Left ventricle myocardium inferior (tissue), 1 donor: ENCODE data around the gene SYT10. TPM values are rescaled to one million over a fixed set of nuclear protein-coding genes. Genes with fewer than 3 reads are reported as not detected.

Experiments
- DNase-seq: peaks from one replicate; pipeline ENCODE4 v3.0.0-alpha.2; 2020
- H3K27ac ChIP-seq: fragments of 200-600 bp; replicated peaks from 2 replicates; pipeline ENCODE4 v1.8.0; 2021
- H3K27me3 ChIP-seq: fragments of 200-600 bp; 2 replicates; pipeline ENCODE4 v1.8.0; 2021; ENCODE audit warnings: low read depth
- H3K36me3 ChIP-seq: fragments of 200-600 bp; 2 replicates; pipeline ENCODE4 v1.8.0; 2021
- H3K4me1 ChIP-seq: fragments of 200-600 bp; 2 replicates; pipeline ENCODE4 v1.8.0; 2021
- H3K4me3 ChIP-seq: fragments of 200-600 bp; 2 replicates; pipeline ENCODE4 v1.8.0; 2021; ENCODE audit warnings: mild to moderate bottlenecking, moderate library complexity
- H3K9me3 ChIP-seq: fragments of 200-600 bp; replicated peaks from 2 replicates; pipeline ENCODE4 v1.8.0; 2021
- intact Hi-C: fragments of 100-400 bp; cut with micrococcal nuclease; formaldehyde crosslinking; loops from one replicate; pipeline ENCODE4 v1.11.0; 2022
- total RNA-seq: library from RNA; stranded (reverse); fragmentation: NEBNext Ultra II Directional; extraction: Animal tissue kit (Norgen Biotek cat#: 25700); gene quantifications from one replicate; pipeline ENCODE4 v1.2.1, GENCODE V29; 2021
- TF ChIP-seq, protein P1 (sequence below): fragments of 200-600 bp; IDR thresholded peaks from 2 replicates; pipeline ENCODE4 v1.8.0; 2021; ENCODE audit warnings: antibody characterized with exemption, mild to moderate bottlenecking, borderline replicate concordance
- donor health status: DM: no; HTN: yes; CAD: no; lungs with severe emphysema.

SYT10 gene
- total RNA-seq, 1 donor from 2014 or later: not detected

DNA sequence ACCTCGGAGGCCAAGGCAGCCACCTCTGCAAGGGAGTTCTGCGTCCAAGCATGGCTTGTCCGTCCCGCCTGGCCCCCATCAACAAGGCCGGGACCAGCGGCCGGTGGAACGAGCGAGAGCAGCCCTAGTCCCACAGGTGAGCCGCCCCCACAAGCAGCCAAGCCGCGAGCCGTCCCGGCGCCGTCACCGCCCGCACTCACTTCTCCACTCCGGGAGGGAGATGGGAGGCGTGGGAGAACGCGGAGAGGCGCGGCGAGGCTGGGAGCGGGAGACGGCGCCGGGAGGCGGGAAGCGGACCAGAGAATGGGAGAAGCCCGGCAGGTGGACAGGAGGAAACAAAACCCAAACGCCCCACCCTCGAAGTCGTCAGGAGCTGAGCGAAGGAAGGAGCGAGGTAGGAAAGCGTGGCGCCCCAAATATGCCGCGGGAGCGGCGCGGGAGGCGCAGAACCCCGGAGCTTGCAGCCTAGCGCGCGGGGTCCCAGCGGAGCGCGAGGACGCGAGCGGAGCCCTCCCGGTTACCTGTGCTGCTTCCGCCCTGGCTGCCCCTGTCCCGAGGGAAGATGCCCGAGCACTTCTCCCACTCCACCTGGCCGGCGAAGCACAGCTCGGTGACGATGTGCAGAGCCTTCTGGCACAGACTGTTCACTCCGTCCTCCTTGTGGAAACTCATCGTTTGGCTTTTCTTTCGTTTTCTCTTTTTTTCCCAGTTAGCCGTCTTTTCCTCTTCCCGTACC, 600 bp downstream of the SYT10 start:
- TF ChIP-seq, protein P1, sequence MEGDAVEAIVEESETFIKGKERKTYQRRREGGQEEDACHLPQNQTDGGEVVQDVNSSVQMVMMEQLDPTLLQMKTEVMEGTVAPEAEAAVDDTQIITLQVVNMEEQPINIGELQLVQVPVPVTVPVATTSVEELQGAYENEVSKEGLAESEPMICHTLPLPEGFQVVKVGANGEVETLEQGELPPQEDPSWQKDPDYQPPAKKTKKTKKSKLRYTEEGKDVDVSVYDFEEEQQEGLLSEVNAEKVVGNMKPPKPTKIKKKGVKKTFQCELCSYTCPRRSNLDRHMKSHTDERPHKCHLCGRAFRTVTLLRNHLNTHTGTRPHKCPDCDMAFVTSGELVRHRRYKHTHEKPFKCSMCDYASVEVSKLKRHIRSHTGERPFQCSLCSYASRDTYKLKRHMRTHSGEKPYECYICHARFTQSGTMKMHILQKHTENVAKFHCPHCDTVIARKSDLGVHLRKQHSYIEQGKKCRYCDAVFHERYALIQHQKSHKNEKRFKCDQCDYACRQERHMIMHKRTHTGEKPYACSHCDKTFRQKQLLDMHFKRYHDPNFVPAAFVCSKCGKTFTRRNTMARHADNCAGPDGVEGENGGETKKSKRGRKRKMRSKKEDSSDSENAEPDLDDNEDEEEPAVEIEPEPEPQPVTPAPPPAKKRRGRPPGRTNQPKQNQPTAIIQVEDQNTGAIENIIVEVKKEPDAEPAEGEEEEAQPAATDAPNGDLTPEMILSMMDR: no peak
- Histone ChIP-seq H3K36me3 (no peaks in the 10 kb centered on the region), H3K27ac (no peak overlapping the region), H3K9me3 (no peaks in the 10 kb centered on the region), H3K27me3 (peaks cover 71% of the 10 kb centered on the region), H3K4me3 (peak overlapping the region; percentile 65), H3K4me1 (peaks cover 14% of the 10 kb centered on the region)
- no peak for DNase-seq
- intact Hi-C loops: no loop called here

DNA sequence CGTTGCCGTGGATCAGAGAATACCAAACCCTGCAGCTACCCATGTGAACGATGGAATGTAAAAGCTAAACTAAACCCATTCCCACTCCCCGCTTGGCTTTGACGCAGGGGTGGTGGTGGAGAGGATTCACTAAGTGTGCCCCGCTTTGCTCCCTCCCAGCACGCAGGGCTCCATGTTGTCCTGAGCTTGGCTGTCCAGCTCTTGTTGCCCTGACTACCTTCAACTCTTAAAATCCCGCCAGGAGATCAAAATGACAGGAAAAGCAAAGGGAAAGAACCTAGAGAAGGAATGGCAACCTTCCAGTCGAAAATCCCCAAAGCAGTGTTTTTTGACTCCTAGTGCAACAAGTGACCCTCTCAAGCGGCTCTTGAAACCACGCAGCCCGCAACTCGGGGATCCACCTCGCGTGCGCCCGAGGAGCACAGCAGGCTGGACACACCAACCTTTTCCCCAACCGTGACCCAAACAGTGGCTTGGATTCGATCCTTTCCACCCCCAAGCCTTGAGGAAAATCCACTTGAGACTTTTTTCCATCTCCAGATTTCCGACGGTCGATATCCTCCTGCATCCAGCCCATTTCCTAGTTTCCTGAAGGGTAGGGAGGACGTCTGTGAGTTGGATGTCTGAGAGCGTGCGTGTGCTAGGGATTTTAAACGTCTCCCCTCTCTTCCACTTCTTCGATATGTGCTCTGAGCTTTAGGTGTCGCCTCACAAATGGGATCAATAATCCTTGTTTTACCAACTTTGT, 1.4 kb downstream of the SYT10 start:
- Histone ChIP-seq H3K27me3 (peaks cover 67% of the 10 kb centered on the region), H3K27ac (no peak overlapping the region), H3K4me1 (peaks cover 14% of the 10 kb centered on the region), H3K36me3 (no peaks in the 10 kb centered on the region), H3K4me3 (peak overlapping the region; percentile 65), H3K9me3 (no peaks in the 10 kb centered on the region)
- intact Hi-C loops: no loop called here
- TF ChIP-seq, protein P1: no peak
- DNase-seq: no peak

DNA sequence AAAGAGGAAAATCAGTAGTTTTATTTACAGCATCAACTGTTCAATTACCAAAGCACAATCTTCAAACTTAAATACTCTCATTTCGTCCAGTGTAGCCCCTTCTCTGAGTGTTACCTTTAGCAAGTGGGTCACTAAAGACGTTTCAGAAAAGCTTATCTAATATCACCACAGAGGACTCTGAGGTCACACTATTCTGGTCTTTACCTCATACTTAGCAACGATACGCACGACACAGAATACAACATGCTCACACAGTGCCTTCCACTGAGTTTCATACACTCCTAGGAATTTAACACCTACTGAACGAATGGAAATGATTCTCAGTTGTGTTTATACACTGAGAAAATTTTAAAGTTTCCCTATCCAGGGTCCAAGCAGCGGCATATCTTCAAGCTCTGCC, 2.0 kb downstream of the SYT10 start:
- H3K36me3 ChIP-seq: no peaks in the 10 kb centered on the region
- no peak overlapping the region for H3K4me3 ChIP-seq
- H3K27me3 ChIP-seq: peaks cover 62% of the 10 kb centered on the region
- DNase-seq: no peak
- H3K4me1 ChIP-seq: peaks cover 14% of the 10 kb centered on the region
- no peaks in the 10 kb centered on the region for H3K9me3 ChIP-seq
- intact Hi-C loops: no loop called here
- H3K27ac ChIP-seq: no peak overlapping the region
- TF ChIP-seq, protein P1: no peak

DNA sequence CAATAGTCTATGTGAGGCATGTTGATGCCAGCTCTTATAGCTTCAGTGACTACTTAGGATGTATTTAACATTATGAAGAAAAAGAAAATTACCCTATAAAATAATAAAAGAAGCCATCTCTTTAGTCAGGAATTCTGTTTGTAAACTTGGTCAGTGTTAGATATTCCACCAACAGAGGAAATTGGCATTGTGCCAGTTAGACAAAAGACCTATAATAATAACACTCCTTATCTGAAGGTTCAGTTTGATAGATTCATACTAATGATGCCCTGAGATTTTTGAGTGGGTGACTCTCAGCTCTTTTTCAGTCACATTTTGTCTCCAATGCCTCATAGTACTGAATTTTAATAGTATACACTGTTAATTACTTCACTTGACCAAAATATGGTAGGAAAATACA, 6.6 kb downstream of the SYT10 start:
- TF ChIP-seq, protein P1: no peak
- Histone ChIP-seq H3K27me3 (peaks cover 22% of the 10 kb centered on the region), H3K36me3 (no peaks in the 10 kb centered on the region), H3K4me3 (no peak overlapping the region), H3K27ac (no peak overlapping the region), H3K9me3 (no peaks in the 10 kb centered on the region), H3K4me1 (no peaks in the 10 kb centered on the region)
- intact Hi-C loops: no loop called here
- no peak for DNase-seq

DNA sequence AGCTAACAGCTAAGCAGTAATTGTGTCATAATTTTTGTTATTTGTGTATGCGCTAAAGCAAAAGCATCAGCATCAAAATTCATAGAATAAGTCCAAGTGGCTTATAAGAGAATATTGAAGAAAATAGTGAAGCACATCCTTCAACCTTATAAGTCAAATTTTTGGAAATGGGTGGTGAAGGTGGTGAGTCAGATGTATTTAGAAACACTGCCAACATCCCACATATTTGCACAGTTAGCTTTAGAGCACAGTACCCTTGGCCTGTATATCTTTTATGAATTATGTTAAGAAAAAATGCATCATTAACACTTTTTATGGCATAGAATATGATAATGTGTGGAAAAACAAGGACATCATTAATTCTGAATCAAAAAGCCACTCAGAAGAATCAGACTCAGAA, 8.0 kb downstream of the SYT10 start:
- TF ChIP-seq, protein P1: no peak
- no peak overlapping the region for H3K4me3 ChIP-seq
- H3K9me3 ChIP-seq: no peaks in the 10 kb centered on the region
- peaks cover 9% of the 10 kb centered on the region for H3K27me3 ChIP-seq
- DNase-seq: no peak
- H3K4me1 ChIP-seq: no peaks in the 10 kb centered on the region
- H3K27ac ChIP-seq: no peak overlapping the region
- intact Hi-C loops: no loop called here
- no peaks in the 10 kb centered on the region for H3K36me3 ChIP-seq
